K562 (cell line): ENCODE measurements around the gene ADAMTS2.

Experiments
- HDAC6 ChIP-seq: IDR thresholded peaks from 2 replicates; pipeline ENCODE4 v1.6.1; 2012; ENCODE audit warnings: low read depth, mild to moderate bottlenecking, control low read depth, inconsistent platforms, low read length, moderate library complexity
- RAD21 ChIP-seq, 2 experiments: fragments of 250-450 bp in 1 of 2; fragments of 450-650 bp in 1 of 2; sonication (Bioruptor Pico) in 1 of 2; formaldehyde crosslinking in 1 of 2; IDR thresholded peaks in 1 of 2; conservative IDR thresholded peaks in 1 of 2; 2 replicates each; pipeline versions ENCODE4 v1.4.0 to v1.8.0; 2020 to 2022; ENCODE audit warnings: mild to moderate bottlenecking in 2 of 2, moderate library complexity in 1 of 2

- no peak for TF ChIP-seq RAD21 (CRISPR knock-in tag; conservative IDR thresholded peaks at IDR 0.05 in 1 of 2, IDR thresholded peaks at IDR 0.05 in 1 of 2)
- no peak for TF ChIP-seq HDAC6
These were observed 107.3 kb downstream of the ADAMTS2 start for GRCh38 chr5:179237770-179238627.
